ENCODE data around the gene PRDX2. TPM values are rescaled to one million over a fixed set of nuclear protein-coding genes. Genes with fewer than 3 reads are reported as not detected.

PRDX2 gene
- polyA plus RNA-seq, 4 donors = 242 to 339 (median 290) TPM

DNA sequence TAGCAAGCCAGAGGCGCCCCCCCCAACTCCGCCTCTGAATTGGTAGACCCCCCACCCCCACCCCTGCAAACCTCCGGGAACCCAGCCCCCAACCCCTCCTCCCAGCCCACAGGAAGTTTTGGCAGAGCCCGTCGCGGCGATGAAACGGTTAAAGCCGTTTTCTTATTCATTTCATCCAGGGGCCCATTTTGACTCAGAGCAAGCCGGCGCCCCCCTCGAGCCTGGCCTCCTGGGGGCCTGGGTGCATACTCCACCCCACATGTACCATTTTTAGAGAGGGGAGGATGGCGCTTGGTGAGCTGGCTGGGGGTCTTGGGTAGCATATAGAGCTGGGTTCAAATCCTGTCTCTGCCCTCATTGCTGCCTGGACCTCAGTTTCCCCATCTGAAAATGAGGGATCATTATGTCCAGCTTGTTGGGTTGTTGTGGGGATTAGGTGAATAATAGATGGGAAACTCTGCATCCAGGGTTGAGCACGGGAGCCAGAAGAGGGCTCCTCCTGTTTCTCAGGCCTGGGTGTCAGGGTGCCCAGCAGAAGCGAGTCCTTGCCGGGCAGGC, 18.2 kb downstream of the PRDX2 start:
- DNase-seq (ENCODE audit: low read depth in 4 of 4, low spot score in 3 of 4) = no peak

DNA sequence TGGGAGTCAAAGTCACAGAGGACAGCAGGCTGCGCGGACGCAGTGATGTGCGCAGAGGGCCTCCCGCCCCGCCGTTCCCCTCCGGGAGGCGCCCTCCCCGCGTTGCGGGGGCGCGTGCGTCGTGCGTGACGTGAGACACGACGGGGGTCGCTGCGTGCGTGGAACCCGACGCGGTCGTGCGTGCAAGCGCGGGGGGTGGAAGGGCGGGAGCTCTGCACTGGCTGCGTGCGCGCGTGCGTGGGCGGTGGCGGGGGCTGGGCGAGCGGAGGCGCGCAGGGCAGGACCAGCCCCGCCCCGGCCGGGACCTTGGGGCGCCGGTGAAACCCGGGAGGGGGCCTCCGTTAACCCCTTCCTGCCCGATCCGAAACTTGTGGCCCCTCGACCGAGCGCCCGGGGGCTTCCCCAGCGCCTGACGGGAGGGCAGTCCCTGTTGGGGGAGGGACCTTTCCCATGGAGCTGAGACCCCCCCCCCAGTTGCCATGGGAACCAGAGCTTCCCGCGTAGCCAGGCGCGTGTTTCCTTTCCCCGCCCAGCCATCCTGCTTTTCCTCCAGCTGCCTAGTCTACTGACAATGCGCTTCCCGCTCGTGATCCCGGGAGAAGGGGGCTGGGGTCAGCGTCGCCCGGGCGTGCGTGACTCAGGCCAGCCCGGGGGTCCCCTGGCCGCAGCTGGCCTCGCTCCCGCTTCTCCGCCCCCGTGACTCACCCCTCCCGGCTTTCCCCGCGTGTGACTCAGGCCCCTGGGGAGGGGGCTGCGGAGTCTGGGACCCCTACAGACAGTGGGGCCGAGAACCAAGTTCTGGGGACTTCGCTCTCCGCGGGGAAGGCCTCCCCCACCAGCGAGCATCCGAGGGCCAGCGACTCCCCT, 18.9 kb downstream of the PRDX2 start:
- DNase-seq (ENCODE audit: low read depth in 4 of 4, low spot score in 3 of 4) = no peak

DNA sequence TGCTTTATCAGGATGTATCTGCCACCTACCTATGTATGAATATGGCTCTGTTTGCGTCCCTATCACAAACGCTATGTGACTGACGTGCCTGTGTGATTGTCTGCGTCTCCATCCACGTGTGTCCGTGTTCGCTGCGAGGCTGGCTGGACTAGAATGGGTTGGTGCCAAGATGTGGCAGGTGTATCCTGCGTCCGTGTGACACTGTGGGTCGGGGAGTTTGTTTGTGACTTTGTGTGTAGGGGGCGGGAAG, 19.5 kb downstream of the PRDX2 start:
- no peak for DNase-seq (ENCODE audit: low read depth in 4 of 4, low spot score in 3 of 4)

DNA sequence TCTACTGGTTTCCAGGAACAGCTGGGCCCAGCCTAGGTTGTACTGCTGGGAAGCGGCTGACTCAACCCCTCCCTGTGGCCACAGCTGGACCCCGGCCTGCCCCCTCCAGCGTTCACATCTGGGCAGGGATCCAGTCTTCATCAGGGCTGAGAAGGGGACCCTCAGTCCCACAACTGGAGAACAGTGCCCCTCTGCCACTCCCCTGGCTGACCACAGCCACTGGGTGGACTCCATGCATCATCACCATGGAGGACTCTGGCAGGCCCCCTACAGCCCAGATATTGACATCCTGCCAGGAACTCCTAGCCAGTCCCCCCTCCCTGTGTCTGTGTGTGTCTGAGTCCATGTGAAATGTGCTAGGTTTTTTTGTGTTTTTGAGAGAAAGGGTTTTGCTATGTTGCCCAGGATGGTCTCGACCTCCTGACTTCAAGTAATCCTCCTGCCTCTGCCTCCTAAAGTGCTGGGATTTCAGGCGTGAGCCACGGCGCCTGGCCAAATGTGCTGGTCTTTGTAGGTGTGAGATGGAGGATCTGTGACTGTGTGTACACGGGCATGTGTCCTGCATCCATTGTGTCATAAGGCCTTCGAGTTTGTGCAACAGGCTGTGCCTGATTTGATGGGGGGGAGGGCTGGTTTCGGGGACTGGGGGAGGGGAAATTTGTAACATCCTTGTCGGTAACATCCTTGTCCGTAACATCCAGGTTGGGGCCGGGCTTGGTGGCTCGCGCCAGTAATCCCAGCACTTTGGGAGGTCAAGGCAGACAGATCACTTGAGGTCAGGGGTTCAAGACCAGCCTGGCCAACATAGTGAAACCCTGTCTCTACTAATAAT, 22.2 kb downstream of the PRDX2 start:
- DNase-seq (ENCODE audit: low read depth in 4 of 4, low spot score in 3 of 4) = no peak

DNA sequence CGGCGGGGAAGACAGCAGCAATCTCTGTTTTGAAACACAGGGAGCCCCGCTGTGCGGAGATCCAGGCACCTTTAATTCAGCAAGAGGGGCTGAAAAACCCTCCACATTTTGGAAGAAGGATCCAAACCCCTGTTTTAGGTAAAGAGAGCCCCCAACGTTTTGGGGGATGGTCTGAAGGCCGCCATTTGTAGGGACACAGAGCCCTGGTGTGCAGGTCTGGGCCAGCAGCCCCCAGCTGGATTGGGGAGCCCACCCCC, 22.8 kb downstream of the PRDX2 start:
- DNase-seq (ENCODE audit: low read depth in 4 of 4, low spot score in 3 of 4) = no peak

DNA sequence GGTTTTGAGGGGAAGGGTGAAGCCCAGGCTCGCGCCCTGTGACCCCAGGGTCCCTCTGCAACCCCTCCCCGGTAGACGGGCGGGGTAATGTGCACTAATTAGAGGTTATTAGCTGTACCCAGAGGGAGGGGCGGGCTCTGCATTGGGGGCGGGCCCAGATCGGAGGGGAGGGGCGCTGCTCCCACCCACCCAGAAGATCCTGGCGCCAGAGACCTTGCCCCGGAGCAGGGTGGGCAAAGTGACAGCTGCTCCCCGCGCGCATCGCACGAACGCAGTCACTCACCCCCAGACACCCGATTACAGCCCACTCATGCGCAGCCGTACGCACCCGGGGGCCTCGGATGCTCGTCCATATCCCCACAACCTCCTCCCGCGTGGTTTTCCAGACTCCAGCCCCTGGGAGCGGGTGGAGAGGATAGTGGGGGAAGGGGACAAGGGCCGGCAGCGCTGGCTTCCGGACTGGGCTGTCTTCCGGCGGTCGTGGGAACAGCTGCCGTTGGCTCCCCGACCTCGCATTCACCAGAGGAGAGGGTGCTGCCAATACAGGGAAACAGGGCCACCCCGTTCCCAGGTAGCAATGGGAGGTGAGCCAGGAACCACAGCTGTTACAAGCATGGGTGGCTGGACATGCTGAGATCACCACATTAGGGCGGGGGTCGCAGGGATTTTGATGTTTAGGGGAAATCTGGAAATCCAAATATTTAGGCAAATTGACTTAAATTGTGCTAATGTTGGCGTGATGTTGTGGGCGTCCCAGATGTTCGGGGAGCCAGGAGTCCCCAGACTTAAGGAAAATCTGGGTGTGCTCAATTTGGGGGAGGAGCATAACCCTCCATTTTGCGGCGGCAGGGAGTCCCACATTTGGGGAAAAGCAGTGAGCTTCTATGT, 23.3 kb downstream of the PRDX2 start:
- no peak for DNase-seq (ENCODE audit: low read depth in 4 of 4, low spot score in 3 of 4)

DNA sequence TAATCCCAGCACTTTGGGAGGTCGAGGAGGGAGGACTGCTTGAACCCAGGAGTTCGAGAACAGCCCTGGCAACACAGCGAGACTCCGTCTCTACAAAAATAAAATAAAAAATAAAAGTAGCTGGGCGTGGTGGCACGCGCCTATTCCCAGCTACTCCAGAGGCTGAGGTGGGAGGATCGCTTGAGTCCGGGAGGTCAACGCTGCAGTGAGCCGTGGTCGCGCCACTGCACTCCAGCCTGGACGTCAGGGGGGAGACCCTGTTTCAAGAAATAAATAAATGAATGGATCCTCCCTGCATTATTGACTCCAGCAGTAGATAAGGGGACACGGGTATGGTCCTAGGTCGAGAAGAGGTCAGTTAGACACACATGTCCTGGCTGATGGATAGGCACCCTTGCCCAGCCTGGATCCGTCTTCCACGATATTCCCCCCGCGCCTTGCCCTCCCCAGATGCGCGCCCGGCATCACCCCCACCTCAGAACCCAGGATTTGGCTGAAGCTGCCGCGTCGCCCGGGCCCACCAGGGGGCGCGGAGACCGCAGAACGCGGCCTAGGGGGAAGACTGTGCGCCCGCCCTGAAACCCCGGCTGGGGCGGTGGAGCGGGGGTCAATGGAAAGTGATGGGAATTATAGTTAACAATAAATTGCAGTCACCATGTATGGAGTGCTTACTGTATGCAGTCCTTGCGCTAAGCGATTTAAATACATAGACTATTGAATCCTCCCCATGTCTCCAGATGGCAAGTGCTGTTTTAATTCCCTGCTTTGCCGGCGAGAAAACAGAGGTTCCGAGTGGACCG, 24.2 kb downstream of the PRDX2 start:
- no peak for DNase-seq (ENCODE audit: low read depth in 4 of 4, low spot score in 3 of 4)

DNA sequence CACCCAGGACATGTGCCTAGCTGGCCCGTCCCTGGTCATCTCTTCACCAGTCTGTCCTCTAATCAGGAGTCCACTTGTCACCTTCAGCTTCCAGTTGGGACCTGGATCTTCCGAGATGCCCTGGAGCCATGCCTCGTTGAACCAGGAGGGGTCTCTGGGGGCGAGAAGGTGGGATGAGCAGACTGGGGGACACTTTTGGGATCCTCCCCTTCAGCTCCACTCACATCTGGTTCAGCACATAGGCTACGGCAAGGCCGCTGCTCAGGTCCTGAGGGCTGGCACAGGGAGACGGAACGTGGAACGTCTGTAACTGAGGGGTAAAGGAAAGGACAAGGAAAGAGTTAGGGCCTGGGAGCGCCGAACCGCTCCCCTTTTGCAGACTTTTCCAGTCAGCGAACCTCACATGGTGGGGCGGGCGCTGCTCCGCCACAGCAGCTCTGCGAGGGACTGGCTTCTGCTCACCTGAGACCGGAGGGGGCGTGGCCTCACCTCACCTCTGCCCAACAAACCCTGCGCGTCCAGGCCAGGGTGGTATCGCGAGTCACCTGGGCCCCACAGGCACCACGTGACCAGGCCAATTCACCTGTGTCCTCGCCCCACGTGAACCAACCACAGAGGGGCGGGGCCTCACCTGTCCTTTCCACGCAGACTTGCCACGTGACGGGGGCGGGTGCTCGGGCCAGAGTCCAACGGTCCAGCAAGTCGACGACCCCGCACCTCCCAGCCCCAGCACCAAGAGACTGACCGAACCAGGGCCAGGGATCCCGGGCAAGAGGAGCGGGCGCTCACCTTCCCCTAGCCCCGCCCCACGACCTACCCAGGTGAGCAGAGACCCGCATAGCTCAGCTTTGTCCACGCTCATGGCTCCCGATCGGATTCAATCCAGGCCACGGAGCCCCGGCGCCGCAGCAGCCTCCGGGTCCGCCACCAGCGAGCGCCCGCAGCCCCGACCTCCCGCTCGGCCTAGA, 26.7 kb downstream of the PRDX2 start, which contains the start of gene HOOK2:
Gene HOOK2 (minus strand): TSS at position 965 of the 968 bp plus-strand sequence. CDS start 103 bp downstream, at position 862.
- no peak for DNase-seq (ENCODE audit: low read depth in 4 of 4, low spot score in 3 of 4)

DNA sequence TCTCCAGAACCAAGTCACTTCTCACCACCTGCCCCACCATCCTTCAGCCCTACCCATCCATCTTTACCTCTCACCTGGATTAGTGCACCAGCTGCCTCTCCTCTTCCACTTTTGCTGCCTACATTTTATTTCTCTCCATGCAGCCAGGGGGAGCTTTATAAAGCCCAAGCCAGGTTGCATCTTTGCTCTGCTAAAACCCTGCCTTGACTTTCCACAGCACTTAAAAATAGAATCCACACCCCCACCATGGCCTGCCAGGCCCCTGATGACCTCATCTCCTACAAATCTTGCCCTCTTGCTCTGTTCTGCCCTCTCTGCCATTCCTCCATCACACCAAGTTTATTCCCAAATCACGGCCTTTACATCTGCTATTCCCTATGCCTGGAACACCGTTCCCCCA, 28.0 kb downstream of the PRDX2 start:
- no peak for DNase-seq (ENCODE audit: low read depth in 4 of 4, low spot score in 3 of 4)

DNA sequence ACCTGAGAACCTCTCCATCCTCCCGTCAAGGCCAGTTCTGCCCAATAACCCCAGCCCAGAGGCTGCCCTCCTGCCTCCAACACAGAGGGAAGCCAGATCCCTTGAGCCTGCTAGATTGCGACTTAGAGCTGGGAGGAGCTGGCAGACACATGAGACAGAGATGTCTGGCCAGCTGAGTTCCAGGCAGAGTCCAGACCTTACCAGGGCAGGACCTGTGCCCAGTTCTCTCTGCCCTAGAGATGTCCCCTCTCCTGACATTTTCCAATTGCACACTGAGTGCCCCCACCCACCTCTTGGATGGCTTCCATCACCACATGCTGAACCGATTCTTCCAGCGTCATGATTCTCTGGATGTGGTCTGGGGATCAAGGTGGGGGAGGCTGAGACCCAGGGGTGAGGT, 29.3 kb downstream of the PRDX2 start:
- DNase-seq (ENCODE audit: low read depth in 4 of 4, low spot score in 3 of 4) = no peak

DNA sequence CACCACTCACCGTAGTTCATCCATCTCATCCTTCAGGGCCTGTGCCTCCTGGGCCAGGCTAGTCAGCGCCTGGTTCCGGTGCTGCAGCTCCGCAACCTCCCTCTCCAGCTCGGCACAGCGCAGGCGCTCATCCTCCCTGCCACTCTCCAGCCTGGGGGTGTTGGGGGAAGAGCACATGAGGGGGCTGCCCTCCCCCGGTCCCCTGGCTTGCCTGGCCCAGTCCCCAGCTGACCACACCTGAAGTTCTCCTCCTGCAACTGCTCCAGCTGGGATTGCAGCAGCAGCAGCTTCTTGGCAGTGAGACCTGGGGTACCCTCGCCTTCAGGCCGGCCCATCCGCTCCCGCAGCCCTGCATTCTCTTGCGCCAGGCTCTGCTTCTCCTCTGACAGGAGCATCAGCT, 30.7 kb downstream of the PRDX2 start:
- DNase-seq (ENCODE audit: low read depth in 4 of 4, low spot score in 3 of 4) = no peak

DNA sequence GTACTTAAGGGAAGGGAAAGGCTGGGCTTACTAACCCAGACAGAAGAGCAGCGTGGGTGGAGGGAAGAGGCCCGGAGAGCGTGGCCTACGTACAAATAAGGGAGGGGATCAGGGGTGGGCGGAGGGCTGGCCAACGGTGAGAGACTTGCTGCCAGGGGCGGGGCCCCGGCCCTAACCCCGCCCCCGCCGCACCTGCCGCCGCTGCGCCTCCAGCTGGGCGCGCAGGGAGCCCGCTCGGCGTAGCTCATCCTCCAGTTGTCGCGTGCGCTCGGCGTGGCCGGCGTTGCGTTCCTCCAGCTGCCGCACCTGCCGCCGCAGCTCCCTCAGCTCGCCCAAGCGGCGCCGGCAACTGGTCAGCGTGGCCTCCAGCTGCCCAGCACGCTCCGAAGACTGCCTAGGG, 31.9 kb downstream of the PRDX2 start:
- DNase-seq (ENCODE audit: low read depth in 4 of 4, low spot score in 3 of 4) = no peak

DNA sequence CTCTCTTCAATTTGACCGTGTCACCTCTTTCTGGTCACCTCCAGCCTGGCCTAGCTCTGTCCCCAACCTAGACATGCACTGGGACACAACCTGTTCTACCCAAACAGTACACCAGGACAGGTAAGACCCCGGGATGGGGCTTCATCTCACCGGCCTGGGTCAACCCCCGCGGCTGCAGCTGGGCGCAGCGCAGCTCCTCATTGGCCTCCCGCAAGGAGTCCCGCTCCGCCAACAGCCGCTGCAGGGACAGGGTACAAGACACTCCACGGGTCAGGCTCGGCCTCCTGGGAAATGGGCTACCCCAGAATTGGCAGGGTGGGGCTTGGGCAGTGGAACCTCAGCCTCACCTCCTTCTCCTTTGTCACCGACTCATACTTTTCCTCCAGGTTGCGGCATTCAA, 33.9 kb downstream of the PRDX2 start:
- DNase-seq (ENCODE audit: low read depth in 4 of 4, low spot score in 3 of 4) = no peak

DNA sequence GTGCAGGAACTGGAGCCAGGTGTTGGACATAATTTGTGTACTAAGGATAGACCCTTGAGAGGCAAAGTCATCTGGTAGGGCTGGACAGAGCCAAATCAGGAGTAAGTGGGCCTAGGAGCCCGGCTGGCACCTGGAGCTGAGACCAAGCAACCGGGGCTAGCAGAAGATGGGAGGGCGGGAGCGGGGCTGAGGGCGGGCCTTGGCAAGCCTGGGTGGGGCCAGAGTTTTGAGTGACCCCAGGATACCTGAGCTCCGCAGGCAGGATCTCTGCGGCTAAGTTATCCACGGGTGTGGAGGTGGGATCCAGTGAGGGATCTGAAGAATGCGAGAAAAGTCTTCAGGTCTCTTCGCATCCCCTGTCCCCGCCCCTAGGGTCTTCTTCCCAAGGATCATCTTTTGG, 34.5 kb downstream of the PRDX2 start:
- DNase-seq (ENCODE audit: low read depth in 4 of 4, low spot score in 3 of 4) = no peak

DNA sequence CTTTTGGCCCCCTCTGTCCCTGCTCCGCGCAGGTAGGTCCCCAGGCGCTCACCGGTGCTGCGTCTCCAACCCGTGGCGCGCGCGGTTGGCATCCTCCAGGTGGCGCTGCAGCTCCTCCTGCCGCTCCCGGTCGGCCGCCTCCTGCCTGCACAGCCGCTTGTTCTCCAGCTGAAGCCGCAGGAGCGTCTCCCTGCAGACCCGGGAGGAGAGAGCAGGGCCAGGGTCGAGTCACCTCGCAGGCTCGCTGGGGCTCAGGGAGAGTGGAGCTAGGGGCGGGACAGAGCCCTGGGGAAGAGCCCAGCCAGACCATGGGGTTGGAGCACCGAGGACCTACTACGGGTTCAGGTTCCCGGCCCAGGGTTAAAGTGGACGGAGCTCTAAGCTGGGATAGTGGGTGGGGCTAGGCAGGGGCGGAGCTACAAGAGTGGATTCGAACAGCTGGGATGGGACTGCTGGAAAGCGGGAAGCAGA, 35.5 kb downstream of the PRDX2 start:
- no peak for DNase-seq (ENCODE audit: low read depth in 4 of 4, low spot score in 3 of 4)

DNA sequence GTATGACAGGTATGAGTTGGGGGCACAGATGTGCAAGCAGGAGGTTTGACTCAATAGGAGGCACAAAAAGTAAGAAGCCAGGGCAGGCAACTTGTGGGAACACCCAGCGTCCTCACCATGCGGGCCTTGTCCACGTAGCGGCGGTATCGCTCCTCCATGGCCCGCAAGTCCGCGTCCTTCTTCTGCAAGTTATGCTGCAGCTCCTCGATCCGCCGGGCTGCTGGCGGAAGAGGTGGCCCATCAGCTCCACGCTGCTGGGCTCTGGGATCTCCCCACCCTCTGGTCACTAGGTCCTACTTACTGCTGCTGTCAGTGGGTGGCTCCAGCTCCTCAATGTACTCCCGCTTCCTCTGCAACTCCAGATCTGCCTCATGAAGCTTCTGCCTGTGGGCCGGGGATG, 36.9 kb downstream of the PRDX2 start:
- DNase-seq (ENCODE audit: low read depth in 4 of 4, low spot score in 3 of 4) = no peak

DNA sequence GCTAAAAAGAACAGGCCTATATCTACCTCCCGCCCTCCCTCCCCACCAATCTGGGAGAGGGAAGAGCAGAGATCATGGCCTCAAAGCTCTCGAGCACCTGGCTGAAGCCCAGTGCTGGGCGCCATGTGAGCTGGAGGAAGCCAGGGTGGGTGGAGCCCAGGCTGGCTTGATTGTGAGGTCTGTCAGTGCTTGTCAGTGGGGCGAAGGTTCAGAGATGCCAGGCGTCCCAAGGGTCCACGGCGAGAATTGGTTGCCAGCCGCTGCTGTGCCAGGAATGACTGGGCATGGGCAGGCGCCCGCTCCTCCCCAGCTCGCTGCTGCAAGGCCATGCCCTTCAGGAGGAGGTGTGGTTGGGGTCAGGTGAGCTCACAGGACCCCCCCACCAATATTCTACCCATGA, 38.5 kb downstream of the PRDX2 start:
- DNase-seq (ENCODE audit: low read depth in 4 of 4, low spot score in 3 of 4) = no peak

DNA sequence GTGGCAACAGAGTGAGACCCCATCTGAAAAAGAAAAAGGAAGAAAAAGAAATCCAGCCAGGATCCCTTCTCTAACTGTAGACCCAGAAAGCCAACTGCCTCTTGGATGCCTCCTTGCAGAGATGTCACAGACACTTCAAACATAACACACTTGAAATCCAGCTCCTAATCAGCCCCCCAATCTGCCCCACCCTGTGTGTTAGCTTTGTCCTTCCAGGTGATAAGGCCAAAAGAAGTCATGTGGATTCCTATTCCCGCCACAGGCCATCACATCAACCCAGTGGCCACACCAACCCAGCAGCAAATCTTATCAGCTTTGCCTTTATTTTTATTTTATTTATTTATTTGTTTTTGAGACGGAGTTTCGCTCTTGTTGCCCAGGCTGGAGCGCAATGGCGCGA, 41.9 kb downstream of the PRDX2 start:
- DNase-seq (ENCODE audit: low read depth in 4 of 4, low spot score in 3 of 4) = no peak

All from left renal pelvis (tissue), 4 donors.